ENCODE measurements around the gene WWTR1. TPM values are rescaled to one million over a fixed set of nuclear protein-coding genes. Genes with fewer than 3 reads are reported as not detected.

The WWTR1 gene
- total and polyA plus RNA-seq, 2 experiments from 2014 or later = 25.1 to 26.2 TPM

DNA sequence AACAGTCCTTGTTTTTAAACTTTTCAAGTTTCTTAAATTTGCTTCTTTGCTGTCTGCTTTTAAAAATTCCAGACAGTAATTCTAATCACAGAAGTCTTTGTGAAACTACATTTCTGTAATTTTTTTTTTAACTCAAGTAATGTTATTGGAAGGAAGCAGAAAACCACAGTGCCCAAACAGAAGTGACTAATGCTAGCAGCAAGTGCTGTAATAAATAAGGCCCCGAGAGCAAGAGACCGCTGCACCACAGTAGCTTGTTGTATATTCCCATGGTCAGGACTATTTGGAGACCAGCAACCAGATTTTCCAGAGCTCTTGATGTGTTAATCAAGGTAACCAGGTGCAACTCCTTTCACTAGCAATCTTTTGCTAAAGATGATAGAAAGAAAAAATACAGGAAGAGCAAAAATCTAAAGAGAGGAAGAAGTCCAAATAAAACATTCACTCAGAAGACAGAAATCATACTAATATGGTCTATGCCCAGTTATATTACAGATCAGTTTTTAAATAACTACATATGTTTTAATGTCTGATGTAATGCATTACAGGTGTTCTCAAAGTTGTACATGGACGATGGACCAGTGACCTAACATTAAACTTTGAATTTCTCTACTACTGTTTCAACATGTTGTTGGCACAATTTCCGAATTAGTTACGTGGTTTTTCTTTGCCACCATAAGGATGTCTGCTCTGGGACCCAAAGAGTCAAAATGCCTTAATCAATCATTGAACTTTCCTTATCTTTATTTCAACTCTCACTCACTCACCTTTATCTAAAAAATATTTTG is 36.4 kb downstream of the WWTR1 start:
- no peak overlapping the region for H2AFZ ChIP-seq
- H3K9me3 Mint-ChIP-seq = no peaks in the 10 kb centered on the region
- H3K4me1 ChIP-seq (ENCODE audit: insufficient read depth) = peaks cover 49% of the 10 kb centered on the region
- H3F3A ChIP-seq (replicated peaks; ENCODE audit: low read depth) = no peaks in the 10 kb centered on the region; the same call in 1 of the 2 replicates
- H3K27me3 ChIP-seq (ENCODE audit: insufficient read depth) = no peaks in the 10 kb centered on the region
- TF ChIP-seq EZH2phosphoT487 (IDR thresholded peaks at IDR 0.05; ENCODE audit: unreplicated experiment) = no peak
- TF ChIP-seq ZNF114 (CRISPR knock-in tag; IDR thresholded peaks at IDR 0.05) = no peak
- TF ChIP-seq ZNF462 (CRISPR knock-in tag; IDR thresholded peaks at IDR 0.05) = no peak
- TF ChIP-seq ETS1 (IDR thresholded peaks at IDR 0.05) = no peak
- TF ChIP-seq REST (IDR thresholded peaks at IDR 0.05; ENCODE audit: unreplicated experiment) = no peak
- no peak for TF ChIP-seq ZNF331 (CRISPR knock-in tag; IDR thresholded peaks at IDR 0.05; ENCODE audit: low read depth)
- TF ChIP-seq CREB1 (CRISPR knock-in tag; IDR thresholded peaks at IDR 0.05; ENCODE audit: low read depth) = no peak
- no peak for TF ChIP-seq NANOG (IDR thresholded peaks at IDR 0.05; ENCODE audit: borderline replicate concordance)
- no peak for TF ChIP-seq POLR2AphosphoS5 (IDR thresholded peaks at IDR 0.05; ENCODE audit: low read depth)
- TF ChIP-seq STAT1 (IDR thresholded peaks at IDR 0.05; ENCODE audit: unreplicated experiment) = no peak
- no peak for TF ChIP-seq EZH2 (IDR thresholded peaks at IDR 0.05; ENCODE audit: low read depth, unreplicated experiment)
- TF ChIP-seq, protein P1, sequence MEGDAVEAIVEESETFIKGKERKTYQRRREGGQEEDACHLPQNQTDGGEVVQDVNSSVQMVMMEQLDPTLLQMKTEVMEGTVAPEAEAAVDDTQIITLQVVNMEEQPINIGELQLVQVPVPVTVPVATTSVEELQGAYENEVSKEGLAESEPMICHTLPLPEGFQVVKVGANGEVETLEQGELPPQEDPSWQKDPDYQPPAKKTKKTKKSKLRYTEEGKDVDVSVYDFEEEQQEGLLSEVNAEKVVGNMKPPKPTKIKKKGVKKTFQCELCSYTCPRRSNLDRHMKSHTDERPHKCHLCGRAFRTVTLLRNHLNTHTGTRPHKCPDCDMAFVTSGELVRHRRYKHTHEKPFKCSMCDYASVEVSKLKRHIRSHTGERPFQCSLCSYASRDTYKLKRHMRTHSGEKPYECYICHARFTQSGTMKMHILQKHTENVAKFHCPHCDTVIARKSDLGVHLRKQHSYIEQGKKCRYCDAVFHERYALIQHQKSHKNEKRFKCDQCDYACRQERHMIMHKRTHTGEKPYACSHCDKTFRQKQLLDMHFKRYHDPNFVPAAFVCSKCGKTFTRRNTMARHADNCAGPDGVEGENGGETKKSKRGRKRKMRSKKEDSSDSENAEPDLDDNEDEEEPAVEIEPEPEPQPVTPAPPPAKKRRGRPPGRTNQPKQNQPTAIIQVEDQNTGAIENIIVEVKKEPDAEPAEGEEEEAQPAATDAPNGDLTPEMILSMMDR (conservative IDR thresholded peaks at IDR 0.05; ENCODE audit: low read depth in 2 of 2) = no peak
- no peak for TF ChIP-seq JUNB (IDR thresholded peaks at IDR 0.05; ENCODE audit: unreplicated experiment)
- peak overlapping the region; percentile 35 for H3K4me2 ChIP-seq
- H3K36me3 ChIP-seq (ENCODE audit: insufficient read depth) = no peaks in the 10 kb centered on the region
- H3K4me1 Mint-ChIP-seq = peaks cover 45% of the 10 kb centered on the region
- no peak overlapping the region for H3K4me3 ChIP-seq
- ATAC-seq = peak; percentile 44
- peaks cover 3% of the 10 kb centered on the region; the same call in 1 of the 2 replicates for H4K20me1 ChIP-seq (replicated peaks; ENCODE audit: insufficient read depth)
- DNase-seq (ENCODE audit: low spot score) = peak; percentile 34
- H3K79me2 ChIP-seq (replicated peaks; ENCODE audit: insufficient read depth) = peaks cover 88% of the 10 kb centered on the region
- peaks cover 9% of the 10 kb centered on the region; the same call in 1 of the 2 replicates for H3K9me2 ChIP-seq (ENCODE audit: insufficient read depth)
- H3K27me3 Mint-ChIP-seq (ENCODE audit: insufficient read depth, low read depth, poor library complexity) = peaks cover 2% of the 10 kb centered on the region
- no peak overlapping the region for H3K27ac ChIP-seq (ENCODE audit: low read depth)
- H3K4me3 Mint-ChIP-seq = no peak overlapping the region
- no peak overlapping the region for H3K27ac Mint-ChIP-seq
- H3K36me3 Mint-ChIP-seq (ENCODE audit: low read depth) = no peaks in the 10 kb centered on the region

All from GM23338 (cell line).